Aorta (tissue), 5 donors: ENCODE data around the gene CSGALNACT2. TPM values are rescaled to one million over a fixed set of nuclear protein-coding genes. Genes with fewer than 3 reads are reported as not detected.

Experiments
- ATAC-seq: fragments of 200-7000 bp; cut with Tn5 transposase; one replicate; pipeline ENCODE4 v1.9.1; 2022; ENCODE audit warnings: moderate library complexity; ENCODE audit not compliant: low FRiP score
- DNase-seq, 2 donors: peaks; one replicate each; pipeline ENCODE4 v3.0.0-alpha.2; 2020
- H3K27ac ChIP-seq, 2 donors: one replicate each; pipeline ENCODE4 v1.5.1; 2013; ENCODE audit warnings: low read length in 2 of 2, mild to moderate bottlenecking in 2 of 2, moderate library complexity in 2 of 2, control low read depth in 1 of 2, inconsistent platforms in 1 of 2, low read depth in 1 of 2
- H3K27me3 ChIP-seq, 2 donors: one replicate each; pipeline ENCODE4 v1.6.1; 2013; ENCODE audit warnings: control low read depth in 1 of 2, low read length in 1 of 2, mild to moderate bottlenecking in 1 of 2, moderate library complexity in 1 of 2; ENCODE audit not compliant: insufficient read depth in 2 of 2, control insufficient read depth in 1 of 2
- H3K36me3 ChIP-seq, 2 donors: one replicate each; pipeline ENCODE4 v1.6.1; 2013; ENCODE audit warnings: control low read depth in 1 of 2, low read length in 1 of 2, mild to moderate bottlenecking in 1 of 2; ENCODE audit not compliant: insufficient read depth in 2 of 2, control insufficient read depth in 1 of 2
- H3K4me1 ChIP-seq, 2 donors: one replicate each; pipeline ENCODE4 v1.6.1; 2013; ENCODE audit warnings: low read length in 2 of 2, control low read depth in 1 of 2, mild to moderate bottlenecking in 1 of 2, moderate library complexity in 1 of 2; ENCODE audit not compliant: insufficient read depth in 2 of 2, control insufficient read depth in 1 of 2
- H3K4me3 ChIP-seq, 2 donors: one replicate each; pipeline ENCODE4 v1.5.1; 2013; ENCODE audit warnings: low read length in 2 of 2, control low read depth in 1 of 2, mild to moderate bottlenecking in 1 of 2
- H3K9me3 ChIP-seq: one replicate; pipeline ENCODE4 v1.6.1; 2013; ENCODE audit warnings: mild to moderate bottlenecking, low read length; ENCODE audit not compliant: control insufficient read depth
- WGBS, 2 donors: extraction: QIAGEN DNeasy Blood & Tissue Kit; methylation state at CpG; one replicate each; pipeline ENCODE4 v1.1.7; 2013; 5-methylcytosine and 5-hydroxymethylcytosine counted together
- intact Hi-C, 2 donors: fragments of 100-400 bp; cut with DNase I; formaldehyde crosslinking; loops; one replicate each; pipeline versions ENCODE4 v1.14.2 to v1.15.0; 2022
- polyA plus RNA-seq, 2 donors: library from polyadenylated mRNA; stranded (reverse); fragments of 200-250 nt; gene quantifications; one replicate each; pipeline ENCODE4 v1.2.3, GENCODE V29; 2013
- total RNA-seq, 2 donors: library from RNA; stranded (reverse); fragmentation: NEBNext Ultra II Directional; extraction: Animal tissue kit (Norgen Biotek cat#: 25700); gene quantifications; one replicate each; pipeline ENCODE4 v1.2.1, GENCODE V29; 2021
- donor health status: healthy with polysubstance abuse.
- donor health status: Bipolar disorder and iron deficiency.
- donor health status: DM: no; HTN: no; CAD: no.
- donor health status: DM: no; HTN: no; CAD: no.
- donor health status: DM: yes; HTN: yes; CAD: no.

Gene CSGALNACT2
- total and polyA plus RNA-seq, 4 donors = 18.2 to 35.8 (median 26.4) TPM

- 88 to 90% methylated on average over 17 of the region's 17 CpGs for WGBS, 2 donors
- ATAC-seq (no peak), DNase-seq (peak; percentile 38 to 43)
- H3K9me3 ChIP-seq = no peaks in the 10 kb centered on the region
- no peak overlapping the region for H3K27ac ChIP-seq
- H3K36me3 ChIP-seq = no peaks in the 10 kb centered on the region
- intact Hi-C loops = no loop called here
- no peaks in the 10 kb centered on the region for H3K27me3 ChIP-seq
- H3K4me1 ChIP-seq = no peaks in the 10 kb centered on the region
- H3K4me3 ChIP-seq = no peak overlapping the region
Measured at GRCh38 chr10:43208147-43209073, 70.2 kb downstream of the CSGALNACT2 start.

GRCh38 chr10:43209074-43209455, 70.8 kb downstream of the CSGALNACT2 start:
- H3K4me1 ChIP-seq = no peaks in the 10 kb centered on the region
- H3K27me3 ChIP-seq = no peaks in the 10 kb centered on the region
- WGBS, 2 donors = 90 to 94% methylated on average over 7 of the region's 7 CpGs
- DNase-seq = peak; percentile 21 to 55
- no peak overlapping the region for H3K4me3 ChIP-seq
- no peaks in the 10 kb centered on the region for H3K36me3 ChIP-seq
- ATAC-seq = no peak
- intact Hi-C loops = no loop called here
- H3K9me3 ChIP-seq = no peaks in the 10 kb centered on the region
- no peak overlapping the region for H3K27ac ChIP-seq

GRCh38 chr10:43209651-43210141, 71.5 kb downstream of the CSGALNACT2 start:
- 94 to 97% methylated on average over 5 of the region's 5 CpGs for WGBS, 2 donors
- H3K4me3 ChIP-seq = no peak overlapping the region
- H3K27ac ChIP-seq = no peak overlapping the region
- no peaks in the 10 kb centered on the region for H3K27me3 ChIP-seq
- H3K4me1 ChIP-seq = no peaks in the 10 kb centered on the region
- H3K36me3 ChIP-seq = no peaks in the 10 kb centered on the region
- ATAC-seq (no peak), DNase-seq (peak; percentile 33 to 59)
- no peaks in the 10 kb centered on the region for H3K9me3 ChIP-seq
- intact Hi-C loops = no loop called here

GRCh38 chr10:43210556-43210955, 72.3 kb downstream of the CSGALNACT2 start:
- Histone ChIP-seq H3K27me3 (no peaks in the 10 kb centered on the region), H3K27ac (no peak overlapping the region), H3K36me3 (no peaks in the 10 kb centered on the region), H3K9me3 (no peaks in the 10 kb centered on the region), H3K4me3 (no peak overlapping the region), H3K4me1 (no peaks in the 10 kb centered on the region)
- ATAC-seq (no peak), DNase-seq (peak; percentile 34 to 63)
- intact Hi-C loops = no loop called here
- WGBS, 2 donors = 76 to 89% methylated on average over 6 of the region's 6 CpGs

GRCh38 chr10:43211030-43211429, 72.8 kb downstream of the CSGALNACT2 start:
- ATAC-seq (no peak), DNase-seq (no peak)
- Histone ChIP-seq H3K36me3 (no peaks in the 10 kb centered on the region), H3K4me3 (no peak overlapping the region), H3K4me1 (no peaks in the 10 kb centered on the region), H3K9me3 (no peaks in the 10 kb centered on the region), H3K27me3 (no peaks in the 10 kb centered on the region), H3K27ac (no peak overlapping the region)
- intact Hi-C loops = no loop called here
- WGBS, 2 donors = 91 to 92% methylated on average over 6 of the region's 6 CpGs

GRCh38 chr10:43211431-43212042, 73.3 kb downstream of the CSGALNACT2 start:
- no peaks in the 10 kb centered on the region for H3K4me1 ChIP-seq
- H3K36me3 ChIP-seq = no peaks in the 10 kb centered on the region
- DNase-seq (peak; percentile 17 to 72), ATAC-seq (no peak)
- no peaks in the 10 kb centered on the region for H3K9me3 ChIP-seq
- no peak overlapping the region for H3K27ac ChIP-seq
- no peaks in the 10 kb centered on the region for H3K27me3 ChIP-seq
- 72 to 75% methylated on average over 8 of the region's 8 CpGs for WGBS, 2 donors
- intact Hi-C loops = no loop called here
- H3K4me3 ChIP-seq = no peak overlapping the region

GRCh38 chr10:43212043-43212721, 73.9 kb downstream of the CSGALNACT2 start:
- ATAC-seq = no peak

GRCh38 chr10:43214071-43214955, 76.1 kb downstream of the CSGALNACT2 start:
- WGBS, 2 donors = 86 to 89% methylated on average over 15 of the region's 15 CpGs
- Histone ChIP-seq H3K9me3 (no peaks in the 10 kb centered on the region), H3K4me3 (no peak overlapping the region), H3K27ac (no peak overlapping the region), H3K4me1 (no peaks in the 10 kb centered on the region), H3K36me3 (no peaks in the 10 kb centered on the region), H3K27me3 (no peaks in the 10 kb centered on the region)
- intact Hi-C loops = no loop called here
- ATAC-seq = no peak
- DNase-seq = peak; percentile 35 to 52

More at GRCh38 chr10:43212043-43212721, 73.9 kb downstream of the CSGALNACT2 start:
- Histone ChIP-seq H3K36me3 (no peaks in the 10 kb centered on the region), H3K4me1 (no peaks in the 10 kb centered on the region), H3K27ac (no peak overlapping the region), H3K4me3 (no peak overlapping the region), H3K27me3 (no peaks in the 10 kb centered on the region), H3K9me3 (no peaks in the 10 kb centered on the region)
- peak; percentile 34 to 64 for DNase-seq
- 40% methylated on average over 13 of the region's 13 CpGs for WGBS, 2 donors
- intact Hi-C loops = no loop called here
